ENCODE data around the gene ADD2.
"Not testable (repeated sequence)": the region's sequence is repeated elsewhere in the genome, so short reads cannot be mapped to it uniquely, and the experiment has no call there.

Gene ADD2

GRCh38 chr2:70756128-70756527 lies 11.9 kb downstream of the ADD2 start:
- no peak for FAIRE-seq

GRCh38 chr2:70753902-70754301 lies 14.1 kb downstream of the ADD2 start:
- no peak for FAIRE-seq
- DNase-seq (ENCODE audit: extremely low spot score, insufficient read length, low read depth), result no peak

More at GRCh38 chr2:70756128-70756527, 11.9 kb downstream of the ADD2 start:
- no peak for DNase-seq (ENCODE audit: extremely low spot score, insufficient read length, low read depth)

DNA sequence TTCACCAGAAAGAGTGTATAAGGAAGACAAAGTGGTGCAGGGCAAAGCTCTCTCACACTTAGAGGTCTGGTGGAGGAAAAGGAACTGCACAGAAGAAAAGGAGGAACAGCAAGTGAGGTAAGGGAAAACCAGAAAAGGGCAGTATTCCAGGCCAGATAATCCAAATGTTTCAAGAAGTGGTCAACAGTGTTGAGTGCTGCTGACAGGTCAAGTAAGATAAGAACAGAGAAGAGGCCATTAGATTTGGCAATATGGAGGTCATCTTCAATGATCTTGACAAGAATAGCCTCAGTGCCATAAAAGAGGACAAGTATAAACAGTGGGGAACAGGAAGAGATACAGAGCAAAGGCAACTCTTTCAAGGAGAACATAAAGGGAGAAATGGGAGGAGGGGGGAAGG lies 15.0 kb downstream of the ADD2 start:
- DNase-seq (ENCODE audit: extremely low spot score, insufficient read length, low read depth) (no peak), FAIRE-seq (no peak)

GRCh38 chr2:70752396-70752795 lies 15.6 kb downstream of the ADD2 start:
- DNase-seq (ENCODE audit: extremely low spot score, insufficient read length, low read depth), result no peak
- FAIRE-seq, result no peak

GRCh38 chr2:70751881-70752280 lies 16.1 kb downstream of the ADD2 start:
- FAIRE-seq, result no peak

GRCh38 chr2:70750320-70750719 lies 17.7 kb downstream of the ADD2 start:
- no peak for FAIRE-seq

More at GRCh38 chr2:70751881-70752280, 16.1 kb downstream of the ADD2 start:
- no peak for DNase-seq (ENCODE audit: extremely low spot score, insufficient read length, low read depth)

GRCh38 chr2:70748002-70748784 lies 19.8 kb downstream of the ADD2 start:
- FAIRE-seq (no peak), DNase-seq (ENCODE audit: extremely low spot score, insufficient read length, low read depth) (no peak)

More at GRCh38 chr2:70750320-70750719, 17.7 kb downstream of the ADD2 start:
- DNase-seq (ENCODE audit: extremely low spot score, insufficient read length, low read depth), result no peak

- DNase-seq (ENCODE audit: extremely low spot score, insufficient read length, low read depth) (no peak), FAIRE-seq (no peak)
Observed at GRCh38 chr2:70747284-70747683, 20.7 kb downstream of the ADD2 start.

- DNase-seq (ENCODE audit: extremely low spot score, insufficient read length, low read depth), result no peak
- FAIRE-seq, result no peak
Observed at GRCh38 chr2:70746094-70746974, 21.7 kb downstream of the ADD2 start.

GRCh38 chr2:70745276-70745825 lies 22.6 kb downstream of the ADD2 start:
- DNase-seq (ENCODE audit: extremely low spot score, insufficient read length, low read depth) (no peak), FAIRE-seq (no peak)

GRCh38 chr2:70744397-70744796 lies 23.6 kb downstream of the ADD2 start:
- FAIRE-seq (no peak), DNase-seq (ENCODE audit: extremely low spot score, insufficient read length, low read depth) (no peak)

DNA sequence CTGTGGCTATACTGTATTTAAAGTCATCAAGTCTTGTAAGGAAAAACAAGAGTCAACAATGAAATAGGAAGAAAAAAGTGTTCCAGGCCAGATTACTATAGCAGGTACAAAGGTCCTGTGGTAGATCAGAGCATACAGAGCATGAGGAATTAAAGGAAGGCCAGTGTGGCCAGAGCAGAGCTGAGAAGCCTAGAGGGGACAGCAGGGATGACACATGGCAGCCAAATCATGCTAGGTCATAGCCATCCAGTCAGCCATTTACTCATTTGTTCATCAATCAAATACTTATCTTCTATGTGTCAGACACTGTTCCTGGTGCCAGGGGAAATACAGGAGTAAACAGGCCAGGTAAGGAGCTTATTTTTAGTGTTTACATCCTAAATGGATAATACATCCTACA lies 24.3 kb downstream of the ADD2 start:
- no peak for FAIRE-seq
- no peak for DNase-seq (ENCODE audit: extremely low spot score, insufficient read length, low read depth)

DNA sequence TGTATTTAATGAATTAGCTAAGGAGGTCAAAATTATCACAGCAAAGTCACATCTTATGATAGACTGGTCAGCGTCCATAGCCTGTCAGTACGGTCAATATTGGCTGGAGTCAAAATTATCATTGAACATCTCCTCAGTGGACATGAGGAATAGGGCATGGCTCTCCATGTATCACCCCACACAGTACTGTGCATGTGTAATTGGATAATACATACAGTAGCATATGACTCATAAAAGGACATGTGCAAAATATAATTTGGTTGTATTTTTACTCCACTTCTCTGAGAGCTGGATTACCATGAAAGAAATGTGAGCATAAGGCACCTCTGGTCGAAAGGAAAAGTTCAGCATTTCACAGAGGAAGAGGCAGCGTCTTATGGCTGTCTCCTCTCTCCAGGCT lies 24.9 kb downstream of the ADD2 start:
- DNase-seq (ENCODE audit: extremely low spot score, insufficient read length, low read depth), result no peak
- FAIRE-seq, result no peak

GRCh38 chr2:70739492-70739891 lies 28.5 kb downstream of the ADD2 start:
- FAIRE-seq; DNase-seq (ENCODE audit: extremely low spot score, insufficient read length, low read depth): not testable (repeated sequence)

DNA sequence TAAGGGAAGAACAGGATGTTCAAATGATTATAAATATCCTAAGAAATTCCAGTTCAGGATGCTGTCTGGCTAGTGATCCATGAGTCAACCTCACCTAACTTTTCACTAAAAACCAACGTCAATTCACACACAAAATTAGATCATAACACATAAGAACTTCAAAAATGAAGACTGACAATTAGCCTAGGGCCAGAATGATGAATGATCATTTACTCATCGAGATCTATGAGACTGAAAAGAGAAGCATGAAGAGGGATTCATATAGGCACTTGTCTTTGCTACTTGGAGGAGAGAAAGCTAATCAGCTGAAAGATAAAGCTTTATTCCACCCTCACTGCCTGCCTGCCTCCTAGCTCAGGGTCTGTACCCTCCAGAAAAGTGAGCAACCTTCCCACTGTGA lies 29.8 kb downstream of the ADD2 start:
- FAIRE-seq (no peak), DNase-seq (ENCODE audit: extremely low spot score, insufficient read length, low read depth) (no peak)

- FAIRE-seq, result no peak
Observed at GRCh38 chr2:70735071-70735470, 32.9 kb downstream of the ADD2 start.

DNA sequence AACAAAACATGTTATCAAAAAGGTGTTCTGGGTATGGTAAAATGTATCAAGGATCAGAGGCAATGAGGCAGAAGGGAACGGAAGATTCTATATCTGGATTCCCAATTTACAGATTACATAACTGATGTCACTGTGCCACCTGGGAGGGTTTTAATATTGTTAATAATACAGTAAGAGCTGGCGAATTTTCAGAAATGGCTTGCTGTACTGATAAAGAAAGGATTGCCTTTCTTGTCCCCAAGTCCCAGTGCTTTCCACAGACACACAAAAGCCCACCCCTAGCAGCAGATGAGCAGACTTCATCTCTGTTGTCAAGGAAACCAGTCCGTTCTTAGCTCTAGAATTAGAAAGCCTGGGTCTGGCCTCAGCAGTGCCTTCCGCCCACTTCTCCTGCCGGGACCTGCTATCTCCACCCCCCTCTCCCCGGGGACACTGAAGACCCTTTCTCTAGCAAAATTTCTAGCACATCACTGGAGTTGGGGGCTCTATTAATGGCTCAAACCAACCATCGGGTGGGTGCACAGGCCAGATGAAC lies 34.3 kb downstream of the ADD2 start:
- DNase-seq (ENCODE audit: extremely low spot score, insufficient read length, low read depth) (no peak), FAIRE-seq (no peak)

More at GRCh38 chr2:70735071-70735470, 32.9 kb downstream of the ADD2 start:
- DNase-seq (ENCODE audit: extremely low spot score, insufficient read length, low read depth), result no peak

- DNase-seq (ENCODE audit: extremely low spot score, insufficient read length, low read depth), result no peak
- no peak for FAIRE-seq
Observed at GRCh38 chr2:70732766-70733645, 35.0 kb downstream of the ADD2 start.

GRCh38 chr2:70730730-70731129 lies 37.3 kb downstream of the ADD2 start:
- FAIRE-seq (no peak), DNase-seq (ENCODE audit: extremely low spot score, insufficient read length, low read depth) (no peak)

DNA sequence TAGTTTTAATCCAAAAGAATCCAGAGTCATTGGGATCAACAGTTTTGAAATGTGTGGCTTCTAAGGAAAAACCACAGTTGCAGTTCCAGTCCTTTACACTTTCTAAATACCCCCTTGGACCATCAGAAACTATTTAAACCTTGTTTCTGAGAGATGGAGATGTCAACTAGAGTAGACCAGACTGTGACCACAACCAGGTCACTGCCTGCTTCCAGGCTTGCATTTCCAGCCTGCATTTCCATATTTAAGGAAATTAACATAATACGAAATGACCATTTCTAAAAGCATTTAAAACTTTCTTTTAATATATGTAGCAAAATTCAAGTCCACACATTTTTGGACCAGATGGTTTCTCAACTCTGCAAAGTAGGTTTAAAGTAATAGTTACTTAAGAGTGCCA lies 38.4 kb downstream of the ADD2 start:
- DNase-seq (ENCODE audit: extremely low spot score, insufficient read length, low read depth), result no peak
- no peak for FAIRE-seq
